Fibroblast of skin of right biceps (primary cell): ENCODE data around the gene AUP1.
"Not testable (repeated sequence)": the region's sequence is repeated elsewhere in the genome, so short reads cannot be mapped to it uniquely, and the experiment has no call there.

Experiments used
- DNase-seq: peaks from one replicate; pipeline ENCODE4 v3.0.0-alpha.2; 2013

AUP1 gene

GRCh38 chr2:74496997-74497776 is 32.3 kb downstream of the AUP1 start:
- DNase-seq: no peak

- no peak for DNase-seq
Observed at GRCh38 chr2:74495440-74495839, 34.1 kb downstream of the AUP1 start.

- no peak for DNase-seq
Observed at GRCh38 chr2:74493546-74493945, 36.0 kb downstream of the AUP1 start.

- no peak for DNase-seq
Observed at GRCh38 chr2:74491648-74492544, 37.6 kb downstream of the AUP1 start.

- no peak for DNase-seq
Observed at GRCh38 chr2:74489906-74490305, 39.6 kb downstream of the AUP1 start.

GRCh38 chr2:74488643-74489481 is 40.6 kb downstream of the AUP1 start:
- no peak for DNase-seq

- DNase-seq: no peak
Observed at GRCh38 chr2:74486141-74486540, 43.4 kb downstream of the AUP1 start.

- not testable (repeated sequence) for DNase-seq
Observed at GRCh38 chr2:74483675-74484164, 45.8 kb downstream of the AUP1 start.

- DNase-seq: peak; percentile 95
Observed at GRCh38 chr2:74482801-74483674, 46.5 kb downstream of the AUP1 start, which contains the start of the genes CCDC142 and TTC31. TSS of gene CCDC142 (minus strand) at chr2:74482998. CDS start at chr2:74482837, 161 bp downstream. TSS of gene TTC31 (plus strand) at chr2:74483081. CDS start at chr2:74483096, 15 bp downstream.

- no peak for DNase-seq
Observed at GRCh38 chr2:74481961-74482800, 47.3 kb downstream of the AUP1 start.

- no peak for DNase-seq
Observed at GRCh38 chr2:74481431-74481830, 48.1 kb downstream of the AUP1 start.
